HUES48 (cell line): ENCODE data around the gene TRH.
A peak's percentile ranks its signal among the peaks of the same experiment; 100 is the strongest.
"Not testable (repeated sequence)": the region's sequence is repeated elsewhere in the genome, so short reads cannot be mapped to it uniquely, and the experiment has no call there.

Source experiments
- H3K27ac ChIP-seq: one replicate; pipeline ENCODE4 v1.7.0; 2013; ENCODE audit warnings: low read depth, low read length, inconsistent platforms
- H3K27me3 ChIP-seq: 2 replicates; pipeline ENCODE4 v1.6.1; 2013; ENCODE audit warnings: mild to moderate bottlenecking, low read length; ENCODE audit not compliant: control insufficient read depth, insufficient read depth
- H3K36me3 ChIP-seq: 2 replicates; pipeline ENCODE4 v1.6.1; 2013; ENCODE audit warnings: low read length; ENCODE audit not compliant: control insufficient read depth, insufficient read depth
- H3K4me1 ChIP-seq: 2 replicates; pipeline ENCODE4 v1.6.1; 2013; ENCODE audit warnings: mild to moderate bottlenecking, low read length; ENCODE audit not compliant: control insufficient read depth, insufficient read depth
- H3K4me3 ChIP-seq: 2 replicates; pipeline ENCODE4 v1.5.1; 2013; ENCODE audit warnings: mild to moderate bottlenecking, low read depth, low read length
- H3K9ac ChIP-seq: 2 replicates; pipeline ENCODE4 v1.6.1; 2013; ENCODE audit warnings: mild to moderate bottlenecking, low read depth, low read length, moderate library complexity
- H3K9me3 ChIP-seq: 2 replicates; pipeline ENCODE4 v1.6.1; 2013; ENCODE audit warnings: low read length; ENCODE audit not compliant: control insufficient read depth, insufficient read depth

The TRH gene

GRCh38 chr3:130012108-130012507 lies 37.6 kb downstream of the TRH start:
- H3K9me3 ChIP-seq: not testable (repeated sequence)

DNA sequence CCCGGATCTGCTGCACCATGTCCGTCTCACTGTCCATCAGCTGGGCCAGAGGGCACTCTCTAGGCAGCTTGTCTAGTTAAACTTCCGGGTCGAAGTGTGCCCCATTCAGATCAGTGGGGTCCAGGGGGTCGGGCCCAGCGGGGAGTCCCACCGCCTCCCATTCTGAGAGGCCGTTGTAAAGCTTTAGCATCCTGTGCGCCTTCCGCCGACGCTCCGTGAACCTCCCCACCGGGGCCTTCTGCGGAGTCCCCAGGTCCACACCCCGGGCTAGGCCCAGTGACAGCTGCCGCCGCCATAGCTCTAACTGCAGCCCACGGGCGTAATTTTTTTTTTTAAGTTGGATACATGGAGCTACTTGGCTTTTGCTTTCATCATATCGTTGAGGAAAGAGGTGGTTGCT lies 38.7 kb downstream of the TRH start:
- H3K9me3 ChIP-seq, H3K27me3 ChIP-seq, H3K4me3 ChIP-seq, H3K4me1 ChIP-seq, H3K27ac ChIP-seq, H3K9ac ChIP-seq, H3K36me3 ChIP-seq: not testable (repeated sequence)

More at GRCh38 chr3:130012108-130012507, 37.6 kb downstream of the TRH start:
- H3K9ac ChIP-seq, H3K27me3 ChIP-seq, H3K36me3 ChIP-seq, H3K4me3 ChIP-seq, H3K4me1 ChIP-seq, H3K27ac ChIP-seq: not testable (repeated sequence)

DNA sequence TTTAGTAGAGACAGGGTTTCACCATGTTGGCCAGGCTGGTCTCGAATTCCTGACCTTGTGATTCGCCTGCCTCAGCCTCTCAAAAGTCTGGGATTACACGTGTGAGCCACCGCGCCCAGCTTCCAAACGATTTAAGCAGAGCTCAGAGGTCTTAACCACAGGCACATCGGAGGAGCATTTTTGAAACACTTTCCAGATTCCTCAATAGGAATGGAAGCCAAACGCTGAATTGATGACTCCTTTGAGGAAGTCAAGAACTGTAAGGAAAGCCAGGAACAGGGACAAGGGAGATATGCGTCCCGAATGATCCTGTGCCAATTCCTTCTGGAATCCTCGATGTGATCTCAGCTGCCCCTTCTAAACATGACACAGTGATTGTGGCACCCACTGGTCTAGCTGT lies 40.0 kb downstream of the TRH start:
- no peaks in the 10 kb centered on the region for H3K4me1 ChIP-seq
- no peak overlapping the region for H3K9ac ChIP-seq
- no peaks in the 10 kb centered on the region for H3K27me3 ChIP-seq
- no peaks in the 10 kb centered on the region for H3K9me3 ChIP-seq
- no peak overlapping the region for H3K4me3 ChIP-seq
- no peaks in the 10 kb centered on the region for H3K36me3 ChIP-seq
- H3K27ac ChIP-seq: no peak overlapping the region

DNA sequence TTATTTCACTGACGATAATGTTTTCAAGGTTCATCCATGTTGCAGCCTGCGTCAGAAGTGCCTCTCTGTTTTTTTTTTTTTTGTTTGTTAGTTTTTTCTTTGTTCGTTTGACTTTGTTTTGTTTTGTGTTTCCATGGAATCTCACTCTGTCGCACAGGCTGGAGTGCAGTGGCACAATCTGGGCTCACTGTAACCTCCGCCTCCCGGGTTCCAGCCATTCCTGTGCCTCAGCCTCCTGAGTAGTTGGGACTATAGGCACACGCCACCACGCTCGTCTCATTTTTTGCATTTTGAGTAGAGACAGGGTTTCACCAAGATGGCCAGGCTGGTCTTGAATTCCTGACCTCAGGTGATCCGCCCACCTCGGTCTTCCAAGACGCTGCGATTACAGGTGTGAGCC lies 43.1 kb downstream of the TRH start:
- H3K4me1 ChIP-seq, H3K9me3 ChIP-seq, H3K9ac ChIP-seq: not testable (repeated sequence)

GRCh38 chr3:130026146-130026829 lies 51.8 kb downstream of the TRH start:
- not testable (repeated sequence) for H3K4me3 ChIP-seq, H3K36me3 ChIP-seq, H3K4me1 ChIP-seq, H3K9me3 ChIP-seq, H3K9ac ChIP-seq, H3K27ac ChIP-seq, H3K27me3 ChIP-seq

More for the DNA sequence above, 43.1 kb downstream of the TRH start:
- not testable (repeated sequence) for H3K27ac ChIP-seq, H3K36me3 ChIP-seq, H3K4me3 ChIP-seq, H3K27me3 ChIP-seq

GRCh38 chr3:130027437-130027836 lies 52.9 kb downstream of the TRH start:
- H3K9me3 ChIP-seq, H3K36me3 ChIP-seq, H3K4me3 ChIP-seq, H3K27me3 ChIP-seq, H3K4me1 ChIP-seq, H3K9ac ChIP-seq: not testable (repeated sequence)
- peak overlapping the region; percentile 27 for H3K27ac ChIP-seq
